Suppressor macrophage treated with lipopolysaccharide for 1 hour (primary cell): Measurements from ENCODE around the gene CHMP4B.

ENCODE experiments used
- DNase-seq, 3 donors: peaks; one replicate each; pipeline ENCODE4 v3.0.0-alpha.2; 2020 to 2022

Gene CHMP4B

GRCh38 chr20:33822423-33822822, 11.3 kb downstream of the CHMP4B start:
- DNase-seq, result no peak

- peak in 2 of 3 donors; percentile 63 to 70 for DNase-seq
These were observed 11.8 kb downstream of the CHMP4B start for GRCh38 chr20:33822991-33823390.

DNA sequence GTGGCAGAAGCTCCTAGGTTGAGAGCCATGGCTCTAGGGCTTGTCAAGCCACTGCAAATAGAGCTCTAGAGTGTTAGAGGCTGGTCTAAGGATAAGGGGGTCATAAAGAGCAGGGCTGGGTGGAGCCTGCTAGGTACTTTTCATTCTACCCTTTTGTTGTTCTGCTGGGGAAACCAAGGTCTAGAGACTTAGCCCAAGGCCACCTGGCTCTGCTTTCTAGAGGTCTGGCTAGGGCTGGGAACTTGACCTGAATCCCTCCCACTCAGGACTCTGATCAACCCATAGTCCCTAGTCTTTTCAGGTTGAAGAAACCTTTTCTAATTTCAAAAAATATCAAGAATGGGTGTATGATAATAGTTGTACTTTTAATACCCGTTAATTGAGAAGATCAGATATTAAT, 13.7 kb downstream of the CHMP4B start:
- no peak for DNase-seq

GRCh38 chr20:33825340-33826269, 14.5 kb downstream of the CHMP4B start:
- DNase-seq, result peak; percentile 27 to 53 (median 33)

DNA sequence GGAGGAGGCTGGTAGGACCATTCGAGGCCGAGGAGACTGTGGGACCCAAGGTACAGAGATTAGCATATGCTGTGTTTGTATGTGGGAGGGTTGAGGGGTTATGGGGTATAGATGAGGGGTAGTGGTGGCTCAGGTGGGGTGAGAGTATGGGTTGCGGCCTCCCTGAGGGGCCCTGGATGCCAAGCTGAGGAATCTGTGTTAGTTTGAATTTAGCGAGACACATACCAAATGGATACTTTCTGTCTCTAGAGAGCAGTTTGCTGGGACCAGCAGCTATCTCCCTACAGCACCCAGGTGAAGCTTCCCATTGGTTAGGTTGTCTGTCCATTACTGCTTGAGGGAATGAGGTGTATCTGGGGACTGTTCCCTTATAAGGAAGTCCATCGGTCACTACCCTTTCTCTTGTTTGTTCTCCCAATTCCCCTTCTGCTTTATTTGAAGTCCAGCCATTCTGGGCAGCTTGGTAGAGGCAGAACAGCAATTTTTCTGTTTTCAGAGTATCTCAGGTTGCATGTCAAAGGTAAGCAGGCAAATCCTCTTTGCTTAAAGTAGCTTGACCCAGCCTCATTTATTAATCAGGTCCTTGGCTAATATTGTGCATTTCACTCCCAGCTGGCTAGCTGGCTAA, 15.2 kb downstream of the CHMP4B start:
- DNase-seq, result peak in 2 of 3 donors; percentile 17 to 37

GRCh38 chr20:33827109-33827508, 16.0 kb downstream of the CHMP4B start:
- DNase-seq, result no peak

DNA sequence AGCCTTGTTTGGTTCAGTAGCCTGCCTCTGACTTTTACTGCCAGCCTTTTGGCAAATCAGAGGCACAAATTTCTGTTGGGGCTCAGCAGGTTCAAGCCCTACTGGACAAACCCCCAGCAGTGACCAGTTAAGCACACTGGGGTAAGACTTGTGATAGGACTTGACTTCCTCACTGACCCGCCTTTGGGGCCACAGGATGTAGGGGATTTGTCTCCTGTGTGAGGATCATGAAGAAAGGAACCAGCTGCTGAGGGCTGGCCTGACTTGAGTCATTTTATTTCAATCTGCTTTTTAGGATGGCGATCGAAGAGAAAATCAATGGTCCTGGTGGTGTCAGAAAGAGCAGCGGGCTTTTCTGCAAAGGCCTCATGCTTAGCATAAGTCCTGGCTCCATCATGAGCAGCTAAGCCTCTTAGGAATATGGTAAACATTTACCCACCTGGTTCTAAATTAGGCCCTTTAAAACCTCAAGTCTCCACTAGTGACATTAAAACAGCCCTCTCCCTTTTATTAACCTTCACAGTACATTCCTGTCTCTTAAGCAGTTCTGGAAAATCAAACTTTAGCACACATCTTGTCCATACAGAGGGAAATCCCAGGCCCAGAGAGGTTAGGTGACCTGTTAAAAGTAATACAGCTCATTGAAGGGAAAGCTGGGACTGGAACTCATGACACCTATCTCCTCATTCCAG, 16.6 kb downstream of the CHMP4B start:
- no peak for DNase-seq

GRCh38 chr20:33828326-33828844, 17.2 kb downstream of the CHMP4B start:
- no peak for DNase-seq

DNA sequence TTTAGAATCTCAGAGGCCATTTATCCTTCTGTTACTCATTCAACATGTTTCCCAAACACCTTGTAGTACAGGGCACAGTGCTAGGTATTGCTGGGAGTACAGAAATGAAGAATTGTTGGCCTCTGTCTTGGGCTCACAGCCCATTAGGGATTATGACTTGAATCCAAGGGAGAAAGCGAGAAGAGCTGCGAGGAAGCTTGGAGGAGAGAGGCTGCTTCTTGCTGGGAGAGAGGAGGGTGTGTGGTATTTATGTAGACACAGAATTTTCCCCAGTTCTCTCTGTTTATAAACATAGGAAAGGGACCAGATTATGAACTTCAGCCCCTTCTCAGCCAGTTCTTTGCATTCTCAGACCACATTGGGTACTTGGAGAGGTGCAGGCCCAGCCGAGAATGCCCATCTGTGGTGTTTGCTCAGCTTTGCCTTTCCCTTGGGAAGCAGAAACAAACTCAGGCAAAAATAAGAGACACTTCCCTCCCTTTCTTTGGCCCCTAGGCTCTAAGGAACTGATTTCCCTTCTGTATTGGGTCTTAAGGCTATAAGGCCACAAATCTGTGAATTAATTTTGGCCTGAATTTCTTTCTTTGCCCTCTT, 17.9 kb downstream of the CHMP4B start:
- no peak for DNase-seq

- no peak for DNase-seq
These were observed 18.5 kb downstream of the CHMP4B start for GRCh38 chr20:33829636-33830035.

- DNase-seq, result no peak
These were observed 19.2 kb downstream of the CHMP4B start for GRCh38 chr20:33830371-33830770.

GRCh38 chr20:33832103-33832804, 21.1 kb downstream of the CHMP4B start:
- no peak for DNase-seq

GRCh38 chr20:33833333-33833732, 22.2 kb downstream of the CHMP4B start:
- DNase-seq, result no peak

DNA sequence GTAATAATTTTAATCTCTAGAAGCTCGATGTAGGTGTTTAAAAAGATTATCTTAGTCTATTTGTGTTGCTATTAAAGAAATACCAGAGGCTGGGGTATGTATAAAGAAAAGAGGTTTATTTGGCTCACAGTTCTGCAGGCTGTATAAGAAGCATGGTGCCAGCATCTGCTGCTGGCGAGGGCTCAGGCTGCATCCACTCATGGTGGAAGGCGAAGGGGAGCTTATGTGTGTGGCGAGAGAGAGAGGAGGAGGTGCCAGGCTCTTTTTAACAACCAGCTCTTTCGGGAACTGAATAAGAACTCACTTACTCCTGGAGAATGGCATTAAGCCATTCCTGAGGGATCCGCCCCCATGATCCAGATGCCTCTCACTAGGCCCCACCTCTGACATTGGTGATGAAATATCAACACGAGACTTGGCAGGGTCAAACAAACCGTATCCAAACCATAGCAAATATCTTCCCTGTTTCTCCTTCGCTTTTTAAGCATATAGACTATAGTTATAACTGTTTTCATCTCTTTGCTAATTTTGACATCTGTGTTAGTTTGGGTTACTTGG, 24.5 kb downstream of the CHMP4B start:
- DNase-seq, result no peak

DNA sequence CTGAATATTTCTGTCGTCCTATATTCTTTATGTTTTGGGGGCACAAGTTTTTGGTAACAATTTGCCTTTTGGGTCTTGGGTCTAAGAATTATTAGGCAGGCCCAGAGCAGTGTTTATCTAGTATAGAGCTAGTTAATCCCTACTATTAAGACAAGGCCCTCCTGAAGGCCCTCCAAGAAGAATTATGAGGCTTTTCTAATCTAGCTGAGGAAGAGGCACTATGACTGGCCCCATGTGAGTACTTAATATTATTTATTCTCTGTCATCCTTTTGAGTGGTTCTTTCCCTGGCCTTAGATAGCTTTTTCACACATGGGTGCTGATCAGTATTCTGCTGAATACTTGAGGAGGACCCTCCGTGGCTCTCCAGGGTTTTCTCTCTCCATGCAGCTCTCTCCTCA, 25.1 kb downstream of the CHMP4B start:
- no peak for DNase-seq

DNA sequence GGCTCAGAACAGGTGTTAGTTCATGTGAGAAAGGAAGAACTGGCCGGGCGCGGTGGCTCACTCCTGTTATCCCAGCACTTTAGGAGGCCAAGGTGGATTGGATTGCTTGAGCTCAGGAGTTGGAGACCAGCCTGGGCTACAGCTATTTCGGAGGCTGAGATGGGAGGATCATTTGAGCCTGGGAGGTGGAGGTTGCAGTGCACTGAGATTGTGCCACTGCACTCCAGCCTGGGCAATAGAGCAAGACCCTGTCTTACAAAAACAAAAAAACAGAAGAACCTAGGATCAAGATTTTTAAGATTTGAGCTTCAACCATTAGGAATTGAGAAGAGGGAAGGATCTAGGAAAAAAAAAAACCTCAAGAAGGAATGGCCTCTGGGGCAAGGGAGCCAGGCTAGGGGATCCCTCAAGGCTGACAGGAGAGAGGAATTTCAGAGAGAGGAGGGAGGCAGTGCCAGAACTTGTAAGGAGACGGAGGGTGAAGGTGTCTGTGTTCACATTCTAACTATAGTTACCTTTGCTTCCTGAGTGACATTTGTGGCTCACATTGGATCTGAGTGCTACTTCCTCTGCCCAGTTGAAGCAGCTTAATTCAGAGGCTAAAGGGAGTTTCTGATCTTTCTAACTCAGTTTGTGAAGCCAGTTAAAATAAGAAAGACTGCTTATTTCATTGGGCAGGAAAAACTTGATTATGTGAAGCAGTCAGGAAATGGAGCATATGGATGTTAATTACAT, 26.1 kb downstream of the CHMP4B start:
- no peak for DNase-seq

- DNase-seq, result peak in 2 of 3 donors; percentile 35 to 50
These were observed 27.1 kb downstream of the CHMP4B start for GRCh38 chr20:33838035-33838864.

- no peak for DNase-seq
These were observed 28.4 kb downstream of the CHMP4B start for GRCh38 chr20:33839591-33839990.

DNA sequence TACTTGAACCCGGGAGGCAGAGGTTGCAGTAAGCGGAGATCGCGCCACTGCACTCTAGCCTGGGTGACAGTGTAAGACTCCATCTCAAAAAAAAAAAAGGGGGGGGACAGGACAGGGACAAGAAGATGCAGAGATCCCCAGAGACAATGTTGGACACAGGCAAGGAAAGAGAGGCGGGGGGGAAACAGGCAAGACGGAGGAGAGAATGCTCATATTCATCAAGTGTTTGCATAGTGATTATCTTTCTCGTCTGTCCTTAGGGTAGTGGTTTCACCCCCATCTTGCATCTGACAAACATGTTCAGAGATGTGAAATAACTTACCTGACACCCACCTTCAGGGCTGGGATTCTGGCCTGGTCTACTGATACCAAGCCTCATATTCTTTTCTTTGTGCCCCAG, 29.0 kb downstream of the CHMP4B start:
- DNase-seq, result no peak

- no peak for DNase-seq
These were observed 29.7 kb downstream of the CHMP4B start for GRCh38 chr20:33840759-33841435.
